Left kidney (tissue), 8 donors: ENCODE data around the gene BCL6B. TPM values are rescaled to one million over a fixed set of nuclear protein-coding genes. Genes with fewer than 3 reads are reported as not detected.
"Not testable (repeated sequence)": the region's sequence is repeated elsewhere in the genome, so short reads cannot be mapped to it uniquely, and the experiment has no call there.

Experiments used
- DNase-seq: peaks from one replicate; pipeline ENCODE4 v3.0.0-alpha.2; 2013
- long read RNA-seq, 8 donors: transcript quantifications; one replicate each; lab custom pipeline, GENCODE V29; 2026
- polyA plus RNA-seq: library from polyadenylated mRNA; unstranded; fragments of 120-200 nt; gene quantifications from one replicate; pipeline ENCODE4 v1.2.1, GENCODE V29; 2013; ENCODE audit not compliant: insufficient read length

Gene BCL6B
- 21.8 TPM for polyA plus RNA-seq
- long read RNA-seq, donor 1, partial matches to known transcripts, result 0 of 4 reads
- long read RNA-seq, donor 1, other reads (novel, unspliced or antisense), result 0 of 4 reads
- long read RNA-seq, donor 2, partial matches to known transcripts, result 0 of 3 reads
- long read RNA-seq, donor 2, other reads (novel, unspliced or antisense), result 0 of 3 reads
- long read RNA-seq, donor 3, partial matches to known transcripts, result 0 of 2 reads
- long read RNA-seq, donor 3, other reads (novel, unspliced or antisense), result 0 of 2 reads
- long read RNA-seq, donor 4, result 0 reads
- long read RNA-seq, donor 5, partial matches to known transcripts, result 0 of 2 reads
- long read RNA-seq, donor 5, other reads (novel, unspliced or antisense), result 0 of 2 reads
- long read RNA-seq, donor 6, partial matches to known transcripts, result 0 of 1 reads
- long read RNA-seq, donor 6, other reads (novel, unspliced or antisense), result 0 of 1 reads
- long read RNA-seq, donor 7, partial matches to known transcripts, result 16 of 18 reads
- long read RNA-seq, donor 7, other reads (novel, unspliced or antisense), result 0 of 18 reads
- long read RNA-seq, donor 8, result 0 reads

- DNase-seq, result no peak
Observed at GRCh38 chr17:7022781-7023571, at the start of gene BCL6B. Gene BCL6B, plus strand, starts transcription at chr17:7023050. Its CDS starts 622 bp downstream, at chr17:7023672.

GRCh38 chr17:6979440-6979839 lies 43.4 kb upstream of the BCL6B start:
- not testable (repeated sequence) for DNase-seq

- no peak for DNase-seq
Observed at GRCh38 chr17:6981426-6981825, 41.4 kb upstream of the BCL6B start.

GRCh38 chr17:6985266-6985665 lies 37.6 kb upstream of the BCL6B start:
- DNase-seq, result no peak

- DNase-seq, result no peak
Observed at GRCh38 chr17:6986676-6987075, 36.2 kb upstream of the BCL6B start.

GRCh38 chr17:6989779-6990178 lies 33.1 kb upstream of the BCL6B start:
- DNase-seq, result no peak

- not testable (repeated sequence) for DNase-seq
Observed at GRCh38 chr17:6993613-6994056, 29.2 kb upstream of the BCL6B start.

GRCh38 chr17:6994118-6994598 lies 28.7 kb upstream of the BCL6B start:
- no peak for DNase-seq

- no peak for DNase-seq
Observed at GRCh38 chr17:6994666-6995256, 28.1 kb upstream of the BCL6B start.

GRCh38 chr17:6995500-6996255 lies 27.2 kb upstream of the BCL6B start, which contains the start of gene ALOX12:
Gene ALOX12, plus strand, starts transcription at chr17:6996049. Its CDS starts 69 bp downstream, at chr17:6996118.
- DNase-seq, result no peak

- DNase-seq, result no peak
Observed at GRCh38 chr17:6996256-6997011, 26.4 kb upstream of the BCL6B start.

GRCh38 chr17:6997171-6997570 lies 25.7 kb upstream of the BCL6B start:
- DNase-seq, result no peak

- DNase-seq, result no peak
Observed at GRCh38 chr17:6998855-6999508, 23.9 kb upstream of the BCL6B start.

GRCh38 chr17:7001318-7001961 lies 21.4 kb upstream of the BCL6B start:
- no peak for DNase-seq

GRCh38 chr17:7002288-7003047 lies 20.4 kb upstream of the BCL6B start:
- DNase-seq, result no peak

- no peak for DNase-seq
Observed at GRCh38 chr17:7003745-7004144, 19.1 kb upstream of the BCL6B start.

GRCh38 chr17:7004398-7005253 lies 18.2 kb upstream of the BCL6B start:
- peak; percentile 79 for DNase-seq

- no peak for DNase-seq
Observed at GRCh38 chr17:7005716-7006115, 17.1 kb upstream of the BCL6B start.
